Measurements from ENCODE around the gene USP15.

USP15 gene

GRCh38 chr12:62290846-62291245 is 30.6 kb downstream of the USP15 start:
- H3K27ac ChIP-seq, result no peak overlapping the region
- no peak for TF ChIP-seq CTCF (IDR thresholded peaks at IDR 0.05)
- H3K4me3 ChIP-seq, result no peak overlapping the region
- no peak for DNase-seq (ENCODE audit: low spot score)

GRCh38 chr12:62291864-62292760 is 31.9 kb downstream of the USP15 start:
- H3K27ac ChIP-seq, result no peak overlapping the region
- DNase-seq (ENCODE audit: low spot score), result no peak
- TF ChIP-seq CTCF (IDR thresholded peaks at IDR 0.05), result no peak
- no peak overlapping the region for H3K4me3 ChIP-seq

GRCh38 chr12:62292761-62293344 is 32.6 kb downstream of the USP15 start:
- no peak for TF ChIP-seq CTCF (IDR thresholded peaks at IDR 0.05)
- Histone ChIP-seq H3K27ac (no peak overlapping the region), H3K4me3 (no peak overlapping the region)
- DNase-seq (ENCODE audit: low spot score), result no peak

GRCh38 chr12:62294378-62294777 is 34.2 kb downstream of the USP15 start:
- Histone ChIP-seq H3K27ac (no peak overlapping the region), H3K4me3 (no peak overlapping the region)
- DNase-seq (ENCODE audit: low spot score), result no peak
- TF ChIP-seq CTCF (IDR thresholded peaks at IDR 0.05), result no peak

DNA sequence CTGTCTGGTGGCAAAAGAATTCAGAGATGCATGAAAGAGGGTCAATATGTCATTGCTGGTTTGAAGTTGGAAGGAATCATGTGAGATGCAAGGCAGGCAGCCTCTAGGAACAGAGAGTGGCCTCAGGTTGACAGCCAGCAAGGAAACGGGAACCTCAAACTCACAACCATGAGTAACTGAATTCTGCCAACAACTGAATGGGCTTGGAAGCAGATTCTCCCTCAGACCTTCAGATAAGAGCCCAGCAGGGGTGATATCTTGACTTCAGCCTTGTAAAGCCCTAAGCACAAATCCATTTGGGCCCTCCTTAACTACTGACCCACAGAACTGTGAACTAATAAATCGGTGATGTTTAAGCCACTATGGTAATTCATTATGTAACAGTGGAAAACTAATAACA is 35.8 kb downstream of the USP15 start:
- no peak for DNase-seq (ENCODE audit: low spot score)
- no peak overlapping the region for H3K4me3 ChIP-seq
- no peak overlapping the region for H3K27ac ChIP-seq
- no peak for TF ChIP-seq CTCF (IDR thresholded peaks at IDR 0.05)

DNA sequence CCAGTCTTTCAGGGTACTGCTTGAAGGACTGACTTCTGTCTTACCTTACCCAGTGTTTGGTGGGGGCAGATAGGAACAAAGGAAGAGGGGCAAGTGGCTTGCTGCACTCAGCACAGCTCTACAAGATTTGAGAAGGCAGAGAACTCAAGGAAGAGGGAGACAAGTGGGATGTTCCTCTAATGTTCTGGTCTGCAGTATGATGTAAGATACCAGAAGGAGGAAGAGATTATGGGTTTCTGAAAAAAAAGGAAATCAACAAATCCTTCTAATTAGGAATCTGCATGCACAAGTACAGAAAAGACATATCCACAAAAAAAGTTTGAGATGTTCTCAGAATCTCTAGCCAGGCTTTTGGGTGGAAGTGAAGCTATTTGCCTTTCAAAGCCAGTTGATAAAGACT is 37.1 kb downstream of the USP15 start:
- no peak for DNase-seq (ENCODE audit: low spot score)
- no peak for TF ChIP-seq CTCF (IDR thresholded peaks at IDR 0.05)
- H3K4me3 ChIP-seq, result no peak overlapping the region
- no peak overlapping the region for H3K27ac ChIP-seq

GRCh38 chr12:62299617-62300016 is 39.4 kb downstream of the USP15 start:
- H3K4me3 ChIP-seq, result no peak overlapping the region
- no peak overlapping the region for H3K27ac ChIP-seq
- no peak for TF ChIP-seq CTCF (IDR thresholded peaks at IDR 0.05)
- no peak for DNase-seq (ENCODE audit: low spot score)
